GM19468 (cell line): Measurements from ENCODE around the gene CPA1.

ENCODE experiments used
- ATAC-seq: cut with Tn5 transposase; IDR thresholded peaks from one replicate; pipeline ENCODE4 v1.9.1; 2021; ENCODE audit warnings: mild to moderate bottlenecking, moderate library complexity, moderate number of reproducible peaks; ENCODE audit not compliant: unreplicated experiment; ENCODE audit errors: extremely low read depth

The CPA1 gene

DNA sequence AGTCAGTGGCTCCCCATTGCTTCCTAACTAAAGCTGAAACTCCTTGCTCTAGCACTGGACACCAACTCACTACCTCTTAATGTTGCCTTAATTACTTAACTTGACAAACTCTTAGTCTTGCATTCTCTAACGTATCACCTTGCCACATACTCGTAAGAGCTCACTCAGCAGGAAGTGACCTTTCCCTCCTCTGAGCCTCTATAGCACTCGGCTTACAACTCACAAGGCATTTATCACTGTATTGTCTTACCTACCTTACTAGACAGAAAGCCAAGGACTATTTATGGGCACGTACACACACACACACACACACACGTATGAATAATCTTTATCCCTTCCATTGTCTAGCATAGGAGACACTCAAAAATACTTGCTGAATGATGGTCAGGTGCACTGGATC is 39.4 kb downstream of the CPA1 start:
- ATAC-seq: no peak

GRCh38 chr7:130420943-130421578 is 40.8 kb downstream of the CPA1 start:
- no peak for ATAC-seq

- no peak for ATAC-seq
Measured at GRCh38 chr7:130421684-130422083, 41.4 kb downstream of the CPA1 start.

DNA sequence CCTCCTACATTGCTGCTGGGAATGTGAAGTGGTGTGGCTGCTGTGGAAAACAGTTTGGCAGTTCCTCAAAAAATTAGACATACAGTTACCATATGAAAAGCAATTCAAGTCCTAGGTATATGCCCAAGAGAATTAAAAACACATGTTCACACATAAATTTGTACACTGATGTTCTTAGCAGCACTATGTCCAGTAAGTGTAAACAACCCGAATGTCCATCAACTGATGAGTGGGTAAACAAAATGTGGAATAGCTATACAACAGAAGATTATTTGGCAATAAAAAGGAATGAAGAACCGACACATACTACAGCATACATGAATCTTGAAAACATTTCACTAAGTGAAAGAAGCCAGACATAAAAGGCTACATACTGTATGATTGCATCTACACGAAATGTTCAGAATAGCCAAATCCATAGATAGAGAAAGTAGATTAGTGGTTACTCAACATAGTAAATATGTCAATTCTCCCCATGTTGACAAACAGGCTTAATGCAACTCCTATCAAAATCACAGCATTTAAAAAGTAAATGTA is 43.3 kb downstream of the CPA1 start:
- ATAC-seq: no peak

DNA sequence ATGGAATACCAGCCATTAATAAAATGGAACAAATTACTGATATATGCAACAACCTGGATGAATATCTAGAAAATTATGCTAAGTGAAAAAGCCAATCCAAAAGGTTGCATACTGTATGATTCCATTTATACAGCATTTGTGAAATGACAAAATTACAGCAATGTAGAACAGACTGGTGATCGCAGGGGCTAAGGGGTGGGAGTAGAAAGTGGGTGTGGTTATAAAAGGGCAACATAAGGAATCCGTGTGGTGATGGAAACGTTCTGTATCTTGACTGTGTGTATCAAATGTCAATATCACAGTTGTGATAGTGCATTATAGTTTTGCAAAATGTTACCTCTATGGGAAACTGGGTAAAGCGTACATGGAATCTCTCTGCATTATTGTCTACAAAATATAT is 45.5 kb downstream of the CPA1 start:
- no peak for ATAC-seq

- no peak for ATAC-seq
Measured at GRCh38 chr7:130426564-130426963, 46.3 kb downstream of the CPA1 start.

DNA sequence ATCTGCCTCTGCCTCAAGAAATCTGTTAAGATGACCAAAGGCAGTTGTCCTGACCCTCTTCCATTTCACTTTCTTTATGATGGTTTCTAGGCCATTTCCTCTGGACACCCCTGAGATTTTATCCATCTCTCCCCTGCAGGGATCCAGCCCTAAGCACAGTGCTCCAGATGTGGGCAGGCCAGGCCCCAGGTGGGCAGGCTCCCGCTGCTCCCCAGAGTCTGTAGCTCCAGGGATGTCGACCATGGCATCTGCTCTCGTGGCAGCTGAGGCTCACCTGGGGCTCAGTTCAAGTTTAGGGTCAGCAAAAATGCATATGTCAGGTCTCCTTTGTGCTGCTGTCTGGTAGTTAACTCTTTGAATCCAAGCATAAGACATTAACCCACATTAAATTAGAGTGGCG is 48.7 kb downstream of the CPA1 start:
- ATAC-seq: no peak

DNA sequence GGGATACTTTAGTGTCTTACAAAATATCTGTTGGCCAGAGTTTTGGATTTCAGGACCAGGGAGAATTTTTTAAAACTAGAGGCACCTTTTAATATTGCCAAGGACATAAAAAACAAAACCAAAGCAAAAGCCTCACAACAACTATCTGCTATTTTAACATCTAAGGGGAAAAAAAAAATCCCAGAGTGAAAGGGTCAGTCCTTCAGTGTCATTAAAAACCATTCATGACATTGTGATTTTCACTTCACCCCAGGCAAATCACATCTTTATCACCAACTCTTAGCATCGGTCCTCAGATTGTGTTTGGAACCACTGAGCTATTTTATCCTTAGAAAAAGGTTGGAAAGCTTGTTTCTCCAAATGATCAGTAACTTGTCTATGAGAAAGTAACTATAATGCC is 49.8 kb downstream of the CPA1 start:
- no peak for ATAC-seq

GRCh38 chr7:130430841-130431666 is 50.8 kb downstream of the CPA1 start:
- no peak for ATAC-seq

- ATAC-seq: no peak
Measured at GRCh38 chr7:130432886-130433285, 52.6 kb downstream of the CPA1 start.

DNA sequence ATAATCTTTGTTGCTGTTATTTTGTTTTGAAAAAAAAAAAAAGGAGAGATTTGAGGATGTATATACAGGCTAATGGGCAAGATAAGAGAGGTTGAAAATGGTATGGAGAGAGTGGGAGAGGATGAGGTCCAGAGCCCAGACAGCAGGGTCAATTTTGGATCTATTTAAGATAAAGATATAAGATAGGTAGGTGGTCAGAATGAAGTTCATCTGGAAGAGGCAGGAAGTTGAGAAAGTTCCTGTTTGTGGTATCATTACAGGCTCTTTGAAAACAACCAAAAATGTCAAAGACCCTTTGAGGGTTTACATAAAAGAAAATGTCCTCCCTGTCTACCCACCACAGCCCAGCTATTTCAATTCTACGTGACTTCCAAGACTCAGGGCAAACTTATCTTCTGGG is 53.0 kb downstream of the CPA1 start:
- ATAC-seq: no peak

DNA sequence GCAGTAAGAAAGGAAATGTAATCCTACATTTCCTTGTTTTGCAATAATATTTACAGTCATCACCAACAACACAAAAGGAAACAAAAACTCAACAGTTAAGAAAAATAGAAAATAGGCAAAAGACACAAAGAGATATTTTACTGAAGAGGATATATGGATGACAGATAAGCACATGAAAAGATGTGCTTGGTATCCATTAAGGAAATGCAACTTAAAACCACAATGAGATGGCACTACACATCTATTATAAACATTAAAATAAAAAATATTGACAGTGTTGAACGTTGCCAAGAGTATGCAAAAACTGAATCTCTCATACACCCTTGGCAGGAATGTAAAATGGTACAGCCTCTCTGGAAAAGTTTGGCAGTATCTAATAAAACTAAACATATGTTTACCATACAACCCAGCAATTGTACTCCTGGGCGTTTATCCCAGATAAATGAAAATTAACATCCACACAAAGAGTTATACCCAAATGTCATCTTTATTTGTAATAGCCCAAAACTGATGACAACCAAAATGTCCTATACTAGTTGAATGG is 55.1 kb downstream of the CPA1 start:
- no peak for ATAC-seq

DNA sequence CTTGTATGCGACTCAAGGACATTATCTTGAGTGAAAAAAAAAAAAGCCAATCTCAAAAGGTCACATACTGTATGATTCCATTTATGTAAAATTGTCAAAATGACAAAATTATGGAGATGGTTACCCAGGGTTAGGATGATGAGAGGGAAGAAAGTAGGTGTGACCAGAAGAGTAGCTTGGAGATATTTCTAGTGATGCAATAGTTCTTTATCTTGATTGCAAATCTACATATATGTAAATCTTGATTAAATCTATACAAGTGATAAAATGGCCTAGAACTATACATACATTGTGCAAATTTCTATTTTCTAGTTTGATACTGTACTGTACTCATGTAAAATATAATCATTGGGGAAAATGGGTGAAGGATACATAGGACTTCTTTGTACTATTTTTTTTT is 56.0 kb downstream of the CPA1 start:
- ATAC-seq: no peak
